ENCODE data around the gene RASSF8.
A peak's percentile ranks its signal among the peaks of the same experiment; 100 is the strongest.

RASSF8 gene

DNA sequence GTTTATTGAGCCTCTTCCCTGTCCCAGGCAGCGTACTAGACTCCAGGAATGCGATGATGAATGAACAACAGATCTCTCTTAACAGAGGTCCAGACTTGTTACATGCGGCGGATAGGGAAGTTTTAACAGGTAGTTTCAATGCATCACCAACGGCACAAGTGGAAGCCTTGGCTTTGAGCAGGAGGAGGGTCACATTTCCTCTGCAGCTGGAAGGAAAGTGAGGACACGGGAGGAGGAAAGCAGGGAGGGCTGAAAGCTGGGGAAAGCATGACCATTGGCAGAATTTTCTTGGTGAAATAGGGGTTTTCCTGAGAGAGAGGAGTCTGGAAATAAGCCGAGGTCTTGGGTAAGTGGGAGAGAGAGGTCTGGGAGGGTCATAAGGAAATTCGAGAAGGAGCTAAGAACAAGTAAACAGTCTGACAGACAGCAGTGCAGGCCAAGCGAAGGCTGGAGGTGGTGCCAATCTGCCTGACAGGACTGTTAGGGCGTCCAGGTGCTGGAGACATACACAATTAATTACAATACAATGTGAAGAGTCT, 150.9 kb downstream of the RASSF8 start:
- DNase-seq (ENCODE audit: low spot score), result no peak

GRCh38 chr12:26112232-26112631, 153.8 kb downstream of the RASSF8 start:
- no peak for DNase-seq (ENCODE audit: low spot score)

DNA sequence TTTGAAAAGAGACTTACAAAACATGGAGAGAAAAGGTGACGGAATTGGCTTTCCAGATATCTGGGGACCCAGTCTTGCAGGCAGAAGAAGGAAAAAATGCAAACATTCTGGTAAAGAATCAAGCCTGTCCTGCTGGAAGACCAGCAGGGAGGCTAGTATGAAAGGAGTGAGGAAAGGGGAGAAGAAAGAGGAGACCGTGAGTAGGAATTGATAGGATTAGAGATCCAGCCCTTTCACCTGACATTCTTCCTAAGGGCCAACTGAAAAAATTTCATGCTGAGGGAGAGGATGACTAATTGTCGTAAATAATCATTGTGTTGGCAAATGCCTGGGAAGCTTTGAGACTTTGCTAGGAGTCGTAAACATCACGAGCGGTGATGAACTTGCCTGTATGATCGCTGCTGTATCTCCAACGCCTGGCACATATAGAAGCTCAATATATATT, 154.2 kb downstream of the RASSF8 start:
- DNase-seq (ENCODE audit: low spot score), result no peak

GRCh38 chr12:26113181-26113654, 154.7 kb downstream of the RASSF8 start:
- no peak for DNase-seq (ENCODE audit: low spot score)

DNA sequence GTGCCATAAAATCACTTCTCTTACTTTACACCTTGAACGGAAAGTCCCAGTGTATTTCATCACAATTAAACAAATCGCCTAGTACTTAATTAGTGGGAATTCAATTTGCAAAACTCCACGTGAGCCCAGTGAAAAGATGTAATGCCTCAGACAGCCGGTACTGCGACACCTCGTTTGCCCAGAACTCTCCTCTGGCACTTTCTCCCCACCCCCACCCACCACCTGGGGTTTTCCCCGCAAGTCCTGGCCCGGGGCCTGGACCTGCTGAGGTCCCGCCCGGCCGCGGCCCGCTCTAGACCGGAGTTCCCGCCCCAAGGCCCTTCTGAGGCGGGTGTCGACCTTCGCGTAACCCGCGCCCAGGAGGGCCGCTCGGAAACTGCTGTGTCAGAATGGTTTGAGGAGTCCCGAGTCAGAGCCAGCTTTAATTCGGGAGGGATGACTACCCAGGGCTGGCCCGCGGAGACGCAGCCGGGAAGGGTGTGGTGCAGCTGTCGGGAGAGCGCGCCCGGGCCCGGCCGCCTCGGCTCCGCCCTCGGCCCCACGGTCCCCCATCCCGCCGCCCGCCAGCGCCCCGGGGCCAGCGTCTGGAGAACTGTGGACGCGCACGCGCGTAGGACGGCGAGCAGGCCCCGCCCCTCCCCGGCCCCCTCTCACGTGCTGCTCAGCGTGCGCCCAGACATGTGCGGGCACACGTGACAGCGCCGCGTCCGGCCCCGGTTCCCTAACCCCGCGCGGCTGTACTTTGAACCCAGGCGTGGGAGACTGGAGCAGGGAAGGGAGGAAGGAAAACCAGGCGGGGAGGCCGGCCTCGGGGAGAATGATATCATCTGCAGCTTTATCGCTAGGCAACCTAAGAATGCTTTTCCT, 155.6 kb downstream of the RASSF8 start:
- DNase-seq (ENCODE audit: low spot score), result peak; percentile 78

GRCh38 chr12:26114720-26115401, 156.4 kb downstream of the RASSF8 start:
- no peak for DNase-seq (ENCODE audit: low spot score)

GRCh38 chr12:26116829-26117715, 158.6 kb downstream of the RASSF8 start:
- DNase-seq (ENCODE audit: low spot score), result no peak

DNA sequence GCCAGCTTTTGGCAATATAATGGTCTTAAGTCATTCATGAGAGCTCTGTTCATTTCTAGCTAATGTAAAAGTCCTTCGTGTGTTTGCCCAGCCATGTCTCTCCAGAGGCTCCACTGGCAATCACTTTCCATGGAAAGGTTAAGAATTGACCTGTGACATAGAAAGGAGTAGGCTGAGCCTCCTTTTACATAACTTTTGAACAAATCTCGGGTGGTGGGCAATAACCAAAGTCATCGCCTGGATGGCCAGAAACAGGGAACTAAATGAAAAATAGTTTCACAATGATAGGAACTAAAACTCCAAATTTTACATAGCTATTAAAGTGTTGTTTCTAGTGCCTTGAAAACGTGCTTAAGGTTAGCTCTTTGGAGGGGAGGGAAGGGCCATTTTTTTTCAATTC, 159.8 kb downstream of the RASSF8 start:
- no peak for DNase-seq (ENCODE audit: low spot score)

- DNase-seq (ENCODE audit: low spot score), result peak; percentile 54
These were observed 161.0 kb downstream of the RASSF8 start for GRCh38 chr12:26119391-26119989.

DNA sequence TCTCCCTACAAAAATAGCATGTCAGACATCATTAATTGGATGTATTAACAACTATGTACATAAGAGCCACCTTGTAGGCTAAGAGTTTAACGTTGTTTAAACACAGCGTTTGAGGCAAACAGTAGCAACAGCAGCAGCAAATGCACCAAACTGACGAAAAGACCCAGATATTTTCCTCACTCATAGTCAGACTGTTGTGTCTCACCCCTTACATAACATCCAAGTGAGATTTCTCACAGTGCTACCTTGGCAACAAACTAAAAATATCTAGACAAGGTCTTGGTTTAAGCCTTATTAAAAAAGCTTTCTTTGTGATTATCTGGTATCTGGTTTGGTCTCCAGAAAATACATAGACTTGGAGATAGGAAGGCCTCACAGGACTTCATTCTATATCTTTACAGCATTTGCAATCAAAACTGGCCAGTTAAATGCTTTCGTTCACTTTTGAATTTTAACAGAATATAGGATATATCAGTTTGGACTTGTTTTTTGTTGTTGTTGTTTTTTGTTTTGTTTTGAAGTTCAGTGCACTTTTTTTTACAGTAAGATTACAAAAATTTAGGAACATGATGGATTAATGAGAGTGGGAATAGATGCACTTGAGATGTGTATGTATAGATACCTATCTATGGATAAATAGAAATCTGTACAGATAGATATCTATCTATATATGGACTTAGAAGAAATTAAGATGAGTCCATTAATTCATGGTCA, 162.2 kb downstream of the RASSF8 start:
- DNase-seq (ENCODE audit: low spot score), result no peak

- DNase-seq (ENCODE audit: low spot score), result no peak
These were observed 163.0 kb downstream of the RASSF8 start for GRCh38 chr12:26121323-26122060.

- peak; percentile 43 for DNase-seq (ENCODE audit: low spot score)
These were observed 163.7 kb downstream of the RASSF8 start for GRCh38 chr12:26122061-26122680.

DNA sequence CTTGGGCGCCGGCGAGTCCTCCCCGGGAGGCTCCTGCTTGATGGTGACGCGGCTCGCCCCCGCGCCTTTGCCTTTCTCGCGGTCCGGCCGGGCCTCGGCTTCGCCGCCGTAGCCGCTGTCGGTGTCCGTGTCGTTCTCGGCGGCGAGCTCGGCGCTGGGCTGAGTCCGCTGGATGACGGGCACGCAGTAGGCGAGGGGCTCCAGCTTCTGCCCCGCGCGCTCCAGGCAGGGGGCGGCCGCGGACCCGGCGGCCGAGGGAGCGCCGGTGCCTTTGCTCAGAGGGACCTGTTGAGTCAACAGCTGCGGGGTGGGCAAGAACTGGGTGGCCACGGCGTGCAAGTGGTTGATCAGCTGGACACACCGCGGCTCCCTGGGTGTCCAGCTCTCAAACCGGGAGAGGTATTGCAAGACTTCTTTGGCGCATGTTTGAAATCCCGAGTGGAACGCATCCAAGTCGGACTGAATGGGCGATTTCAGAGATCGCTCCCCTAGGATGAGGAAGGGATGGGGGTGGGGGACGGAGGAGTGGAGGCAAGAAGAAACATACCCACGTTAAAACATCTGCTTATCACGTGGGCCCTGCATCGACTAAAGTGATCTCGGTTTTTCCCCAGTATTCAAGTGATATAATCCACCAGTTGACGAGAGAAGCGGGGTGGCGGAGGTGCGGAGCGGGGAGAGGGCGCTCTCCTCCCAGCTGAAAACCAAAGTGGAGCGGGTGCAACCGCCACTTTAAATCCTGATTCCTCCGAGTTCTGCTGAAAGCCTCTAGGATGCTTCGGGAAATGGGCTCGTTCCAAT, 164.4 kb downstream of the RASSF8 start:
- peak; percentile 69 for DNase-seq (ENCODE audit: low spot score)

DNA sequence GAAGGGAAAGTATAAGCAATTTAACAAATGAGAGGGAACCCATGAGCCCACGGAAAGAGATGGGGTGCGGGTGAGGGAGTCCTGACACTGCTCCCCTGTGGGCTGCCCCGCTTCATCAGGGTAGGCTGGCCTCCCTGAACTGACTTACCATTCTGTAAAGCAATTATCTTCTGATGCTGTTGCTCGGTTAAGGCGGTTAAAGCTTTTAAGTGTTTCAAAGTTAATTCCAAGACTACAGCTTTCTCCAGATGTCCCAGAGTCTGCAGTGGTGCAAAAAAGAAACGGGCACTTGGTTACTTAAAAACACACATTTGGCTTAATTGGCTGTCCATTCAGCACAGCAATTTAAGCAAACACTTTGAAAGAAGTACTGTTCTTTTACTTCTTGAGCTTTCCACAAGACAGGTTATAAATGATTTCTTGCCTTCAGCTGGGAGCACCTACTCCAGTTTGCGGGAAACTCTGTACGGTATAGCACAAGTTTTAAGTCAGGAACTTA, 165.0 kb downstream of the RASSF8 start:
- no peak for DNase-seq (ENCODE audit: low spot score)

DNA sequence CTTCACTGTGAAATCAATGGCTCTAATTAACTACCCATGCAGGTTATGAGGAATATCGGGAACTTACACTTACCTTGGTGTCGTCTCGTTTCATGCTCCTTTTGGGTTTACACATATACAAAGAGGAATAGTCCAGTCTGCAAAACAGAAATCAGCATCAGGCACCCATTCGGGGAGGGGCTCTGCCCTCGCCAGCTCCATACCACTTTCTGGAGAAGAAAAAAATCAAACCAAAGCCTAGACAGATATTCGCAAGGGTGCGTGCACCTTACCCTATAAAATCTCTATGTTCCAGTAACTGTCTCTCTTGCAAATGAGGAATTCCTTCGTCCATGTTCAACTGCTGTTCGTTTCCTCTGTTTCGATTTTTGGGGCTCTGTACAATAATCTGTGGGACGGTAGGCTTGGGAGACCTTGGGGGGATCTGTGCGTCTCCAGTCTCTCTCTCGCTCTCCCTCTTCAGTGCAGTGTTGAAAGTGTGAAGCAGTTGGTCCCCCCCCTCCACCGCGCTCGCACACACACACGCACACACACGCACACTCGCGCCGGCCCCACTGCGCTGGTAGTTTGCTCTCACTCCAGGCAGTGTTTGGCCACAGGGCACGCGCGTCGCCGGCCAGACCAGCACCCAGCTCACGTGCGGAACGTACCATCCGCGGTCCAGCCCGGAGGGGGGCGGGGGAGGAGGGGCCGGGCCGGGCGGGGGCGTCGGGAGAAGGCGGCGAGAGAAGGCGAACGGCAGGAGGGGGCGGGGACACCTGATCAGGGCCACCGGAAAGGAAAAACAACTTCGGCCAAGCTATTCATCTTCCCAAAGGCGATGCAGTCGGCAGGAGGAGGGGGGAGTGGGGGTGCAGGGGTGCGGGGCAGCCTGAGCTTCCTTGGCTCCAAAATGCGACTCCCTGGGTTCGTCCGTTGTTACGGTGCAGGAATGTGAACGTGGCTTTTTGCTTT, 166.2 kb downstream of the RASSF8 start, which contains the start of gene BHLHE41:
Gene BHLHE41, minus strand, starts transcription at position 592 of the 954 bp plus-strand sequence. Its CDS starts 258 bp downstream, at position 334.
- peak; percentile 57 for DNase-seq (ENCODE audit: low spot score)

DNA sequence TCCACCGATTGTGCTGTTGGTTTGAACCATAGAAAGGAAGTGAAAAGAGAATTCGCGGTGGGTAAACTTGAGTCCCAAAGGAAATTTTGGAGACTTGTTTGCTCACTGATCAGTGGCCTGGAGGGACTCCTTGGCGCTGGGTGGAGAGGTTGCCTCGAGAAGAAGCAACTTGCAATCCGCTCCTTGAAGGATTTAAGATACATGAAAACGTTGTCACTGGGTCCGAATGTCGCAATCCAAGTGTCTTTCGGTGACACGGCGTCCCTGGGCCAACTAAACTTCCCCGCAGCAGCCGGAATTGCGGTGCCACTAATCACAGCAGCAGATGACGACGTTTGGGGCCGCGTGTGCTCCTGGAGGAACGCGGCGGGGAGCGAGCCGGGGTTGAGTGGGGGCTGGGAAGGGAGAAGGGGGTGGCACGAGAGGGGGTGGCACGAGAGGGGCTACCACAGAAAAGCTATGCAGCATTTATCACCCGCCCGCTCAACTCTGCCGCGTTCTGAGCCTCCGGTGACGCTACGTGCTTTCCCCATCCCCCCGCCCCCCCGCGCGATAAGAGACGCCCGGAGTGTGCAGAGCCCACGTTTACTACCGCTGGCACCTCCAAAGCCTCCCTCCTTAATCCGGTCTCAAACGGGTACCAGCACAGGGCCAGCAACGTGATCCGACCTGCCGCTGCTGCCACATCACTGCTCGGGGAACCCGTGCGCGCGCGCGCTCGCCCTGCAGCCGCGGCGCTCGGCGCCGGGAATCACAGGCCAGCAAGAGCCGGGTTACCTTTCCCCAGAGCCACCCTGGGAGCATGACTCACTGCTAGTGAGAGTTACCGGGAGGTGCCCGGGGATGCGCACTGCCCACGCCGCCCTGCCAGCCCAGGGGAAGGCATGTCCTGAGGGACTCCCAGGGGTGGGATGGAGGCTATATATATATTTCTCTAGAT, 167.2 kb downstream of the RASSF8 start:
- DNase-seq (ENCODE audit: low spot score), result peak; percentile 80
